Esophagus muscularis mucosa (tissue), 4 donors: ENCODE data around the gene PKMYT1. TPM values are rescaled to one million over a fixed set of nuclear protein-coding genes. Genes with fewer than 3 reads are reported as not detected.

Experiments
- DNase-seq: peaks from one replicate; pipeline ENCODE4 v3.0.0-alpha.2; 2017; ENCODE audit errors: extremely low spot score
- H3K27ac ChIP-seq, 4 donors: fragments of 200-600 bp; sonication (generic); replicated peaks in 1 of 4; 1 replicate in 3 of 4; 2 replicates in 1 of 4; pipeline ENCODE4 v1.5.1; 2016 to 2019; ENCODE audit warnings: mild to moderate bottlenecking in 1 of 4
- H3K27me3 ChIP-seq, 4 donors: fragments of 200-600 bp; sonication (generic); one replicate each; pipeline versions ENCODE4 v1.5.1 to v1.6.0; 2016 to 2019
- H3K36me3 ChIP-seq, 4 donors: fragments of 200-600 bp; sonication (generic); one replicate each; pipeline ENCODE4 v1.5.1; 2016 to 2019
- H3K4me1 ChIP-seq, 4 donors: fragments of 200-600 bp; sonication (generic); one replicate each; pipeline ENCODE4 v1.5.1; 2016 to 2019
- H3K4me3 ChIP-seq, 4 donors: fragments of 200-600 bp; sonication (generic); 1 replicate in 2 of 4; 2 replicates in 2 of 4; pipeline ENCODE4 v1.5.1; 2016 to 2019; ENCODE audit warnings: mild to moderate bottlenecking in 4 of 4, moderate library complexity in 1 of 4
- H3K9me3 ChIP-seq, 4 donors: fragments of 200-600 bp; sonication (generic); 1 replicate in 3 of 4; 2 replicates in 1 of 4; pipeline ENCODE4 v1.5.1; 2016 to 2019
- CTCF ChIP-seq, 3 experiments: fragments of 200-600 bp in 2 of 3; fragments of 450-650 bp in 1 of 3; sonication (generic) in 2 of 3; IDR thresholded peaks; one replicate each; pipeline ENCODE4 v1.5.1; 2017 to 2019; ENCODE audit warnings: antibody characterized with exemption in 3 of 3, mild to moderate bottlenecking in 2 of 3, moderate library complexity in 1 of 3
- EP300 ChIP-seq: sonication (generic); formaldehyde crosslinking; IDR thresholded peaks from one replicate; pipeline ENCODE4 v1.6.1; 2017; ENCODE audit warnings: antibody characterized with exemption
- POLR2A ChIP-seq: fragments of 450-650 bp; IDR thresholded peaks from one replicate; pipeline ENCODE4 v1.6.1; 2017; ENCODE audit warnings: antibody characterized with exemption, moderate library complexity, mild to moderate bottlenecking, low read depth
- POLR2AphosphoS5 ChIP-seq, 2 donors: sonication (generic); formaldehyde crosslinking; IDR thresholded peaks; one replicate each; pipeline ENCODE4 v1.6.1; 2017; ENCODE audit warnings: antibody characterized with exemption in 2 of 2
- WGBS: methylation state at CpG from one replicate; pipeline ENCODE4 v1.1.5; 2018; 5-methylcytosine and 5-hydroxymethylcytosine counted together
- intact Hi-C: fragments of 100-400 bp; cut with DNase I; formaldehyde crosslinking; loops from one replicate; pipeline ENCODE4 v1.15.1; 2023
- total RNA-seq, 4 donors: library from RNA; depleted of rRNA; stranded (reverse); fragments of >200 nt; gene quantifications; one replicate each; pipeline versions ENCODE4 v1.1.0 to v1.2.1, GENCODE V29; 2016

PKMYT1 gene
- total RNA-seq, 4 donors from 2014 or later, result 0.57 to 2.5 TPM; not detected in 2

- peak overlapping the region; percentile 20 to 45 (median 35) for H3K4me3 ChIP-seq
- H3K27me3 ChIP-seq, result no peaks in the 10 kb centered on the region
- intact Hi-C loops, result loop anchor here (10.0 kb wide), 1 partner anchor 152 kb away; the partner anchor contains the start of gene ELOB
- 18% methylated on average over 10 of the region's 19 CpGs for WGBS
- peaks cover 22 to 51% (median 47%) of the 10 kb centered on the region in 4 donors for H3K36me3 ChIP-seq
- no peaks in the 10 kb centered on the region for H3K9me3 ChIP-seq
- peak; percentile 96 to 99 (median 99) for TF ChIP-seq CTCF (IDR thresholded peaks at IDR 0.05)
- TF ChIP-seq POLR2AphosphoS5 (IDR thresholded peaks at IDR 0.05), result peak; percentile 18 to 75
- no peak for TF ChIP-seq POLR2A
- TF ChIP-seq EP300, result no peak
- DNase-seq, result peak; percentile 97
- peak overlapping the region in 2 of 4 donors; percentile 44 to 45 for H3K27ac ChIP-seq
- peaks cover 4 to 16% (median 10%) of the 10 kb centered on the region in 4 donors for H3K4me1 ChIP-seq
Measured at GRCh38 chr16:2927010-2927646, 53.1 kb downstream of the PKMYT1 start.

GRCh38 chr16:2926650-2926999, 53.6 kb downstream of the PKMYT1 start:
- intact Hi-C loops, result loop anchor here (10.0 kb wide), 1 partner anchor 152 kb away; the partner anchor contains the start of gene ELOB
- H3K4me1 ChIP-seq, result peaks cover 4 to 16% (median 10%) of the 10 kb centered on the region in 4 donors
- TF ChIP-seq CTCF (IDR thresholded peaks at IDR 0.05) (no peak), POLR2A (no peak), EP300 (no peak), POLR2AphosphoS5 (IDR thresholded peaks at IDR 0.05) (no peak)
- H3K27me3 ChIP-seq, result no peaks in the 10 kb centered on the region
- WGBS, result 80% methylated on average over 5 of the region's 5 CpGs
- peak overlapping the region in 2 of 4 donors; percentile 44 to 45 for H3K27ac ChIP-seq
- H3K9me3 ChIP-seq, result no peaks in the 10 kb centered on the region
- H3K36me3 ChIP-seq, result peaks cover 22 to 52% (median 48%) of the 10 kb centered on the region in 4 donors
- H3K4me3 ChIP-seq, result peak overlapping the region; percentile 20 to 45 (median 35)
- no peak for DNase-seq

GRCh38 chr16:2925951-2926649, 54.1 kb downstream of the PKMYT1 start:
- Histone ChIP-seq H3K36me3 (peaks cover 22 to 52% (median 47%) of the 10 kb centered on the region in 4 donors), H3K4me1 (peaks cover 4 to 16% (median 10%) of the 10 kb centered on the region in 4 donors), H3K9me3 (no peaks in the 10 kb centered on the region), H3K27ac (no peak overlapping the region), H3K27me3 (no peaks in the 10 kb centered on the region), H3K4me3 (no peak overlapping the region)
- TF ChIP-seq EP300 (no peak), POLR2AphosphoS5 (IDR thresholded peaks at IDR 0.05) (no peak), CTCF (IDR thresholded peaks at IDR 0.05) (no peak), POLR2A (no peak)
- DNase-seq, result no peak
- intact Hi-C loops, result loop anchor here (10.0 kb wide), 1 partner anchor 151 kb away; the partner anchor contains the start of gene ELOB
- 76% methylated on average over 9 of the region's 9 CpGs for whole genome bisulfite sequencing

GRCh38 chr16:2924901-2925755, 55.1 kb downstream of the PKMYT1 start:
- no peaks in the 10 kb centered on the region for H3K9me3 ChIP-seq
- no peak for TF ChIP-seq POLR2AphosphoS5 (IDR thresholded peaks at IDR 0.05)
- TF ChIP-seq POLR2A, result no peak
- TF ChIP-seq CTCF (IDR thresholded peaks at IDR 0.05), result no peak
- TF ChIP-seq EP300, result no peak
- H3K36me3 ChIP-seq, result peaks cover 22 to 49% (median 40%) of the 10 kb centered on the region in 4 donors
- H3K27me3 ChIP-seq, result no peaks in the 10 kb centered on the region
- 72% methylated on average over 25 of the region's 42 CpGs for WGBS
- H3K27ac ChIP-seq, result no peak overlapping the region
- H3K4me1 ChIP-seq, result peaks cover 4 to 17% (median 11%) of the 10 kb centered on the region in 4 donors
- no peak for DNase-seq
- intact Hi-C loops, result loop anchor here (10.0 kb wide), 1 partner anchor 150 kb away; the partner anchor contains the start of gene ELOB
- H3K4me3 ChIP-seq, result no peak overlapping the region
